Mesothelial cell of epicardium (in vitro differentiated cells): Measurements from ENCODE around the gene CPA5. TPM values are rescaled to one million over a fixed set of nuclear protein-coding genes. Genes with fewer than 3 reads are reported as not detected.

ENCODE experiments used
- DNase-seq, 2 experiments: peaks; one replicate each; pipeline ENCODE4 v3.0.0; 2021; ENCODE audit warnings: low spot score in 2 of 2; ENCODE audit not compliant: unreplicated experiment in 2 of 2
- H3K27ac Mint-ChIP-seq: 2 replicates; pipeline ENCODE4 v1.8.0; 2021; ENCODE audit warnings: mixed read lengths
- H3K27me3 Mint-ChIP-seq: 2 replicates; pipeline ENCODE4 v1.8.0; 2021; ENCODE audit warnings: low read depth, mixed read lengths
- H3K36me3 Mint-ChIP-seq: 2 replicates; pipeline ENCODE4 v1.8.0; 2021; ENCODE audit warnings: mixed read lengths
- H3K4me1 Mint-ChIP-seq: 2 replicates; pipeline ENCODE4 v1.8.0; 2021; ENCODE audit warnings: mixed read lengths
- H3K4me3 Mint-ChIP-seq: 2 replicates; pipeline ENCODE4 v1.8.0; 2021; ENCODE audit warnings: mild to moderate bottlenecking, moderate library complexity, mixed read lengths
- H3K9me3 Mint-ChIP-seq: 2 replicates; pipeline ENCODE4 v1.8.0; 2021; ENCODE audit warnings: mixed read lengths
- CTCF ChIP-seq: fragments of 200-600 bp; sonication (generic); IDR thresholded peaks from one replicate; pipeline ENCODE4 v1.5.0; 2021; ENCODE audit warnings: antibody characterized with exemption; ENCODE audit not compliant: unreplicated experiment
- total RNA-seq: library from RNA; stranded (reverse); gene quantifications from 3 replicates; pipeline ENCODE4 v1.2.1, GENCODE V29; 2021

CPA5 gene
- total RNA-seq, 1 donor from 2014 or later, result not detected

GRCh38 chr7:130299866-130300265 lies 44.8 kb upstream of the CPA5 start:
- Mint-ChIP-seq H3K36me3 (no peaks in the 10 kb centered on the region), H3K9me3 (peaks cover 7% of the 10 kb centered on the region), H3K4me3 (no peak overlapping the region), H3K27me3 (no peaks in the 10 kb centered on the region), H3K27ac (peak overlapping the region; percentile 11), H3K4me1 (peaks cover 46% of the 10 kb centered on the region)
- no peak for DNase-seq
- TF ChIP-seq CTCF, result no peak

DNA sequence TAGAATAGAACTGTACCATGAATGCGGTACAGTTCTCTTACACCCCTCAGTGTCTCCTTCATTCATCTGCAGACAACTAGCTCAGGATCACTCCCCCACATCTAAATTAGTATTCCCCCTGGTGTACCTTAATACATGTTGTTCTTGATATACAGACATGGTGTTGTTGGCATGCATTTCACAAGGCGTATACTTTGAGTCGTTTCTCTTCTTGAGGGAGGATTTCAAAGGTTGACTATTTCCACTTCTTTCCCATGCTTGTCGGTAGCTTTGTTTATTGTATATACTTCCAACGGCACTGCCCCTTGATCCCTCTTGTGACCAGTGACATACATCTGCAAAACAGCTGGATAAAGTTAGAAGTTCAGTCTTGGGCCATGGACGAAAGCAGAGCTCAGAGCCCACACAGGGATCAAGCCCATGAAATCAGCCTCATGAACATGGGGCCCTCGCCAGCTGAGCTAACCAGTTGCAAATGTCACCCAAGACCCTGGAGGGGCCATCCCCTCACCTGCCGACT lies 43.1 kb upstream of the CPA5 start:
- no peak overlapping the region for H3K4me3 Mint-ChIP-seq
- H3K9me3 Mint-ChIP-seq, result peaks cover 7% of the 10 kb centered on the region
- H3K27ac Mint-ChIP-seq, result peak overlapping the region; percentile 59
- TF ChIP-seq CTCF, result no peak
- H3K27me3 Mint-ChIP-seq, result no peaks in the 10 kb centered on the region
- DNase-seq, result no peak
- peaks cover 44% of the 10 kb centered on the region for H3K4me1 Mint-ChIP-seq
- no peaks in the 10 kb centered on the region for H3K36me3 Mint-ChIP-seq

- no peak for TF ChIP-seq CTCF
- no peaks in the 10 kb centered on the region for H3K27me3 Mint-ChIP-seq
- H3K36me3 Mint-ChIP-seq, result no peaks in the 10 kb centered on the region
- peaks cover 7% of the 10 kb centered on the region for H3K9me3 Mint-ChIP-seq
- no peak overlapping the region for H3K4me3 Mint-ChIP-seq
- H3K27ac Mint-ChIP-seq, result no peak overlapping the region
- DNase-seq, result no peak
- peaks cover 40% of the 10 kb centered on the region for H3K4me1 Mint-ChIP-seq
Observed at GRCh38 chr7:130302649-130303048, 42.0 kb upstream of the CPA5 start.

- no peak for DNase-seq
- no peaks in the 10 kb centered on the region for H3K27me3 Mint-ChIP-seq
- peaks cover 35% of the 10 kb centered on the region for H3K4me1 Mint-ChIP-seq
- H3K36me3 Mint-ChIP-seq, result no peaks in the 10 kb centered on the region
- no peak overlapping the region for H3K27ac Mint-ChIP-seq
- peaks cover 7% of the 10 kb centered on the region for H3K9me3 Mint-ChIP-seq
- no peak overlapping the region for H3K4me3 Mint-ChIP-seq
- TF ChIP-seq CTCF, result no peak
Observed at GRCh38 chr7:130303127-130303526, 41.5 kb upstream of the CPA5 start.

DNA sequence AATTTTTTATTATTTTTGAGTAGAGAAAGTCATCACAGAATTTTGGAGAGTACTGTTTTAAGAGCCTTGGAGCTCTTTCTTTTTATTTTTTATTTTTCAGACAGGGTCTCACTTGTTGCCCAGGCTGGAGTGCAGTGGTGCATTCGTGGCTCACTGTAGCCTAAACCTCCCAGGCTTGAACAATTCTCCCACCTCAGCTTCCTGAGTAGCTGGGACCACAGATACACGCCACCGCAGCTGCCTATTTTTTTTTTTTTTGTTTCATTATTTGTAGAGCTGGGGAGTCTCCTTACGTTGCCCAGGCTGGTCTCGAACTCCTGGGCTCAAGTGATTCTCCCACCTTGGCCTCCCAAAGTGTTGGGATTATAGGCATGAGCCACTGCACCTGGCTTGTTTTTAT lies 41.1 kb upstream of the CPA5 start:
- Mint-ChIP-seq H3K36me3 (no peaks in the 10 kb centered on the region), H3K9me3 (peaks cover 7% of the 10 kb centered on the region), H3K27me3 (no peaks in the 10 kb centered on the region), H3K27ac (no peak overlapping the region), H3K4me1 (peaks cover 32% of the 10 kb centered on the region), H3K4me3 (no peak overlapping the region)
- DNase-seq, result no peak
- TF ChIP-seq CTCF, result no peak

DNA sequence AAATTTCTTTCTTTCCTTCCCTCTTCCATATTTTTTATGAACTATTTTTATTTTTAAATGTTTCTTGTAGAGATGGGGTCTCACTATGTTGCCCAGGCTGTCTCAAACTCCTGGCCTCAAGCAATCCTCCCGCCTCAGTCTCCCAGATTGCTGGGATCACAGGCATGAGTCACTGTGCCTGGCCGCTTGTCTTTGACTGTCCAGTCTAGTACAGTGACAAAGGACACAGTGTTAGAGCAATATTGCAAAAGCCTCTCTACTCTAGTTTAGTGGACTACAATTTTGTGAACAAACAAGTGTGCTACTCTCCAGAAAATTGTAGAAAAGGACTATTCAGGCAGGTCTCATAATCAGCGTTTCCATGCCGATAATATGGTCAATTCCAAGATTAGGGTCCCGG lies 40.6 kb upstream of the CPA5 start:
- Mint-ChIP-seq H3K9me3 (peaks cover 7% of the 10 kb centered on the region), H3K36me3 (no peaks in the 10 kb centered on the region), H3K27me3 (no peaks in the 10 kb centered on the region), H3K27ac (no peak overlapping the region), H3K4me3 (no peak overlapping the region), H3K4me1 (peaks cover 28% of the 10 kb centered on the region)
- DNase-seq, result no peak
- no peak for TF ChIP-seq CTCF
